Activated gamma-delta T cell (primary cell): ENCODE data around the gene DENND2C.
A peak's percentile ranks its signal among the peaks of the same experiment; 100 is the strongest.

Source experiments
- DNase-seq: peaks from one replicate; lab custom pipeline; 2025; lab: John Stamatoyannopoulos, UW

DENND2C gene

DNA sequence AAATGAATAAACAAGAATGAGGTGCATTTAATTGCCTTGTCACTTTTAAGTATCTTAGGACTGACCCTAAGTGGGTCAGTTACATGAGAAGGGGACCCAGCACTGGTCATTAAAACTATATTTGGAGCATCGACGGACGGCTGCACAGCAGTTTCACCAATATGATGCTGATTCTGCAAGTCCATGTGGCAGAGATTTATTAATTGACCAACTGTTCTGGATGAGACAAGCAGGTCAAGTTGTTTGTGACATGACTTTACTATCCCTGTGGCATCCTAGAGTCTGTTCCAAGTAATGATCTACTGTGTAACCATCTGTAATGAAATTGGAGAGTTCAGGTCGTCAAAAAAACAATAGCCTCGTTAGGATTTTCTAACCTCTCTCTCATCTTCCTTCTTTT lies 16.0 kb upstream of the DENND2C start:
- DNase-seq = no peak

DNA sequence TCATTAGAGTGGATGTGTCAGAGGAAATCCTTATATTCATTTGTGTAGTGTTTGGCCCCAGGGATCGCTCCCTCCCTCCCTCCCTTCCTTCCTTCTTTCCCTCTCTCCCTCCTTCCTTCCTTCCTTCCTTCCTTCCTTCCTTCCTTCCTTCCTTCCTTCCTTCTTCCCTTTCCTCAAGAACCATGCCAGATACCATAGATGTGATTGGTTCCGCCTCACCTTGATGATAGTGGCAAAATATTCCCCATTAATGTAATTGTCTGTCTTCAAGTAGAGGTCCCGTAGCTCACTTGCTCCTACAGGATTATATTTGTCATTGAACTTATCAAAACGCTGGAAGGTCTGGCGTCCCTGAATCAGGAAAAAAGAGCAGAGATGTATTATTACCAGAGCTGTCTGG lies 7.8 kb upstream of the DENND2C start:
- DNase-seq = no peak

DNA sequence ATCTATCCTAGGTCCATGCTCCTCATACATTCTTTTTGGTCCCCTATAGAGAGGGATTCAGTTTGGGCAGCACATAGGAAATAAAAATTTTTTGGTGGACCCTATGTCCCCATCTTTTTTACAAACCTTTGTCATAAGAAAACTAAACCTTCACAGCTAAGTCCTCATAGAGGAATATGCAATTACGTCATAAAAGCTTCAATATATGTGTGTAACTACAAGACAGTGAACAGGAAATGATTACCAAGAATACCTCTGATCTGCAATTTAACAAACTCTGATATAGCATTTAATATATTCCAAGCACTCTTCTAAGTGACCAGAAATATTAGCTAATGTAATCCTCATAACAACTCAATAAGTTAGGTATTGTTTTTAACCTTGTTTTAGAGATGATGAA lies 6.3 kb upstream of the DENND2C start:
- DNase-seq = no peak

DNA sequence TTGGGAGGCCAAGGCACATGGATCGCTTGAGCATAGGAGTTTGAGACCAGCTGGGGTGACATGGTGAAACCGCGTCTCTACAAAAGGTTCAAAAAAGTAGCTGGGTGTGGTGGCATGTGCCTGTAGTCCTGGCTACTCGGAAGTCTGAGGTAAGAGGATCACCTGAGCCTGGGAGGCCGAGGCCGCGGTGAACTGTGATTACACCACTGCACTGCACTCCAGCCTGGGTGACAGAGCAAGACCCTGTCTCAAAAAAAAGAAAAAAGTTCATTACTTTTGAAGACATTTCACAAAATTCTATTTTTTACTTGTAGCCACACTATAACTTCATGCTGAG lies 2.1 kb upstream of the DENND2C start:
- DNase-seq = no peak

DNA sequence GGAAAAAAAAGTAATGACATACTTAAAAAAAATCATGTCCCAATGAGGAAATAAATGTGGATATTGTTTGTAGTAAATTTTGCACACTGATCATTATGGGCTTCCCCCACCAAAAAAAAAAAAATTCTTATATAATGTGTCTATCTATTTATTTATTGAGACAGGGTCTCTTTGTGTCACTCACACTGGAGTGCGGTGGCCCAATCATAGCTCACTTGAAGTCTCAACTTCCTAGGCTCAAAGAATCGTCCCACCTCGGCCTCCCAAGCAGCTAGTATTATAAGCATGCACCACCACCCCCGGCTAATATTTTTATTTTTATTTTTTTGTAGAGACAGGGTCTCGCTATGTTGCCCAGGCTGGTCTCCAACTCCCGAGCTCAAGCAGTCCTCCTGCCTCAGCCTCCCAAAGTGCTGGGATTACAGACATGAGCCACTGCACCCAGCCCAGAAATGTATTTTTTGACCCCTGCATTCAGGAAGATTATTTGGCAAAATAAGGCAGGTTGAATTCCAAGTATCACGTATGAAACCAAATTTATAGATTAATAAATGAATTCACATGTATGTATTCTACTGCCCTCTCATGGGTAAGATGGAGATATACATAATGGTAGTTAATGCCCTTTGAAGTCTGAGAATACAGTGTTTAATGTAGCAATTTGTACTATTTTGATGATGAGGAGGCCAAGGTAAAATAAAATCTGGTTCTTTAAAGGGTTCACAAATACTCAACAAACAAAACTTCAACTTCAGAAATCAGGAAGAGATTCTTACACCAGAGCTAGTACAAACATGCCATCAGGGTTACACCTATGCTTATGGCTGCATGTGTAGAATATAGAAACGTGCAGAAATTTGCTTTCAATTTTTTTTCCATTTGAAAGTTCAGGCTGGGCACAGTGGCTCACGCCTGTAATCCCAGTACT lies 1.4 kb upstream of the DENND2C start:
- no peak for DNase-seq

DNA sequence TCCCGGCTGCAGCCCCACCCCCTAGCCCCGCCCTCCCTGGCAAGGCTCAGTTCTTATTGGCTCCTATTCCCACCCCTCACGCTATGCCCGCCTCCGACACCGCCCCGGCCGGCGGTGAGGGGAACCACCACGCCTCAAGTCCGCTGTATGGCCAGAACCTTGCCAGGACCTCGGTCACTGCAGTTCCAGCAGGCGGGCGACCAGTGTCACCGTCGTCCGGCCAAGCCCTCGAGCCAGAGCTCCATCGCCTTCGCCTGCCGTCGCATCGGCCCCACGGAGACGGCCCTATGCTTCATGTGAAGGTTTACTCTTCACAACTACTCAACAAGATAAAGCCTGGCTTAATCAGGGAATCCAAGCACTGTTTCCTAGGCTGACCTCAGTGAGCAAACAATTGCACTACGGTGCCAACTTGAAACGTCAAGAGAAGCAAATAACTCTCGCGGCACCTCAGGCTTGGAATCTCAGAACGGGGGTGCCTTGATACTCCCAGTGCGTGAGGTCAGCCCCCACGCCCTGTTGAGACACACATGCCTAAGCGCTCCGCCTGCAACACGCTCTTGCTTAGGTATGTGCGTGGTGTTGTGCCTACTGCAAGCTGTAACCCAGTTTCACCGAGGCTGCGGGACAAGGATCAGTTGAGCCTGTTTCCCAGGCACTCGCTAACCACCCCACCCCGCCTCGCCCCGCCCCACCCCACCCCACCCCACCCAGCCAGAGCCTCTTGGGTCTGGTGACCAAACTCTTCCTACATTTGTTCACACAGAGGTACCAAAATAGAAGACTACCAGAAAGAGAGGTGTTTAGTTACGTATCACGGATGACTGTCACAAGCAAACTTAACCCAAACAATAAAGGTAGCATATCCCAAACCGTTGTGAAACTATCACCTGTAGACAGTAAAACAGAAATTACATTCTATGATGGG lies 498 bp upstream of the DENND2C start:
- DNase-seq = peak; percentile 71

DNA sequence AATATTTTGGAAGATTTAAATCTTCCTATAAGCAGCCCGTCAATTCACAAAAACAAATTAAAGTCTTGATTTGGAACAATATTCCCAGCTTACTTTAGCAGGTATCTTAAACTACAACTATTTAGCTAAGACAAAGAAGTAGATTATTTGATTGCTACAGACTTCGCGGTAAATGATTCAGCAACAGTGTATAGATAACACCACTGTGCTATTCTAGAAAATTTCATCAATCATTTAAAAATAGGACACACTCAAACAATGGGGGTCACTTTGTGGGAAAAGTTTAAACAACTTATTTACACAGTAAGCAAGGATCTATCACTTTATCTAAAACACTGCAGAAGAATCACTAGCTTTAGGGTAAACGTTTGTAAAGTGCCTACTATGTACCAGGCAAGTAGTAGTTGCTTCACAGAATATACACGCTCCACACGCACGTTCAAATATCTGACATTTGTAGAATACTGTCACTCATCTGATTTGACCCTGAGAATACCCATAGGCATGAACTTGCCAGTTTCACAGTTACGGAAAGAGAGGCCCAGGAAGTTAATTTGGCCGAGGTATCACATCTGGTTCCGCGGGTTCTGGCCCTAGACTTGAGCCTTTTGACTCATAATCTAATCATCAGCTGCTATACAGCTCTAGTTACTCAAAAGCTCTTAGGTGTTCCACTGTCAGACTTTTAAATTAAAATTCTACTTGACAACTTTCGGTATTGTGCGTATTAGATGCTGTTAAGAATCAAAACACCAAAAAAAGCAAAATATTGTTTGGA lies 876 bp downstream of the DENND2C start:
- no peak for DNase-seq

DNA sequence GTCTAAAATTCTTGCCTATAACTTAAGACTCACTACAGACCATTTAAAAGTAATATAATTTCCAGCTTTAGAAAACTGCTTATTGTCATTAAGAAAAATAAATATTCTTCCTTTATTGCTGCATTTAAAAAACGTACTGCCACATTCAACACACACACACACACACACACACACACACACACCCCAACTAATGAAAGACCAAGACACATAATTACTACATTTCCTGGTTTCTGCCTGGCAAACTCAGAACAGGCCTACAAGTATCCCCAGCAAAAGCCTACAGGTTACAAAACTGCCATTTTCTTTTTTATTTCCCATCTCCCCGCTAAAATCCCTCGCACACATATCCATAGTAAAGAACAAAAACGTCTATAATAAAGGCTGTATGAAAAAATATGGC lies 1.5 kb downstream of the DENND2C start:
- DNase-seq = no peak

DNA sequence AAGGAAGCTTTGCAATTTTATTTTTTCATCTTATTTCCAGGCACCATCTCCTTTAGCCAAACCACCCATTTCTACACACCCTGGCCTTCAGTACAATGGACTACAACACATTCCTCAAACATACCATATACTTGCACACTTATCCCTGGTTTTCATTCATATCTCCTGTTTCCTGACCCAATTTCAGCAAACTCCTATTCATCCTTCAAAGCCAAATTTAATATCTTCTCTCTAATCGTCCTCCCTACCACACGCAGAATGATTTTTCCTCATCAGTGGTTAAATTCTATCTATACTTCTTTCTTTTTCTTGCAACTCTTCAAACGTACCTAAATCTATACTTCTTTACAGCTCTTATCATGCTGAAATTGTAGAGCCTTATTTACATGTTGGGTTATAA lies 2.9 kb downstream of the DENND2C start:
- no peak for DNase-seq

DNA sequence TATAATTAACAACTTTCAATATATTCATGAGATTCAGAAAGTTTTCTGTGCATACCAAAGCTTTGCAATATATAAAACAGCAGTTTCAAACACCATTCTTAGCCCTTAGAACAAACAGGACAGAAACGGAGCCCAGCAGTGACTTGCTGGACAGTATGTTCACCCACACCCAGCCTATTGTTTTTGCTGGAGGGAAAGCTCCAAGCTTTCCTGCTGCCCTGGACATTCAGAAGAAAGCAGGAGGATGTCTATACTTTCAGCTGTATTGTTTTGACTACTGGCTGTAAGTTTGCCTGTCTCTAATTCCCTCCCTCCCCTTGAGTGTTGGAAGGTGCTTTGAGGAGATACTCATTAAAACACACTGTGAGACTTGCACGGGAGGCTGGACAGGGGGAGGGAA lies 9.6 kb downstream of the DENND2C start:
- no peak for DNase-seq

DNA sequence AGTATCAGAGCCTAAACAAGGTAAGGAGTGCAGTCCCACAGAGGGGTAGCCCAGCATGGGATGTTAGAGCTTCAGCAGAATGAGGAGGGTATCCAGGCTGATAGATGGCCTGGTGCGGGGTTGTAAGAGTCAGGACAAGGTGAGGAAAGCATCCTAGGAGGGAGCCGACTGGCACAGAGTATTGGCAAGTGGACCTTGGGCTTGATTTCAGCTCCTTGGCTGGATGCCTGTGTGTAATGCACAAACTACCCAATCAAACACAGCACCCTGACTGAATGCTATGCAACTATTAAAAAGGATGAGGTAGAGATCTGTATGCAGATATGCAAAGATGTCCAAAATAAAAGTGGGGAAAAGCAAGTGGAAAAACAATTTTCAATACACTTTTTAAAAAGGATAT lies 18.0 kb downstream of the DENND2C start:
- no peak for DNase-seq

DNA sequence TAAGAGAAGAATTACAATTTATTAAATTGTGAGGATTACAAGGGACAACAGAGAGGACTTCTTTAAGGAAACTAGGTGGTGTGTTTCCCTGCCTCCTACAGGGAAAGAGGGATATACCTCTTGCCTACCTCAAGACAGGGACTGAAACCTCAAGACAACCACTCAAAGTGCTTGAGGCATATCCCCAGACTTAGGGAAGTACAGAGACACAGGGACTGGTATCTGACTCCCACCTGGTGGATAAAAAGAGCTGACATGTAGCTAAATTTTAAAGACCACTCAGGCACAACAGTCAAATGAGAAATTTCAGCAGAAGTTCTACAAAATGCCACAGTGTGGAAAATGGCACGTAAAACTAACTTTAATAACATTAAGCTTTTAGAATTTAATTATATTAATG lies 21.3 kb downstream of the DENND2C start:
- no peak for DNase-seq

DNA sequence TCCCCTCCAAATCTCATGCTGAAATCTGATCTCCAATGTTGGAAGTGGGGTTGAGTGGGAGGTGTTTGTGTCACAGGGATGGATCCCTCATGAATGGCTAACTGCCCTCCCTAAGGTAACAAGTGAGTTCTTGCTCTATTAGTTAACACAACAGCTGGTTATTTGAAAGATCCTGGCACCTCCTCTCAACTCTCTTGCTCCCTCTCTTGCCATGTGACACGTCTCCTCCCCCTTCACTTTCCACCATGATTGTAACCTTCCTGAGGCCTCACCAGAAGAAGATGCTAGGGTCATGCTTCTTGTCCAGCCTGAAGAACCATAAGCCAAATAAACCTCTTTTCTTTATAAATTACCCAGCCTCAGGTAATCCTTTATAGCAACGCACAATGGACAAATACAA lies 28.5 kb downstream of the DENND2C start:
- no peak for DNase-seq

DNA sequence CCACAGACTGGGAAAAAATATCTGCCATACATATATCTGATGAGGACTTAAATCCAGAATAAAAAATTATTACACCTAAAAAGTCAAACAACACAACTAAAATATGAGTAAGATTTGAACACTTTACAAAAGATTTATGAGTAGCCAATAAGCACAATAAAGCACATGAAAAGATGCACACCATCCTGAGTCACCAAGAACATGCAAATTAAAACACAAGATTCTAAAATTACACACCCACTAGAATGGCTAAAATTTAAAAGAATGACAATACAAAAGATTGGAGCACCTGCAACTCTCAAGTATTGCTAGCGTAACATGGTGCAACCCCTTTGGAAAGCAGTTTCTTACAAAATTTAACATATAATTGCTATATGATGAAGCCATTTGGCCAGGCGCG lies 30.9 kb downstream of the DENND2C start:
- no peak for DNase-seq

DNA sequence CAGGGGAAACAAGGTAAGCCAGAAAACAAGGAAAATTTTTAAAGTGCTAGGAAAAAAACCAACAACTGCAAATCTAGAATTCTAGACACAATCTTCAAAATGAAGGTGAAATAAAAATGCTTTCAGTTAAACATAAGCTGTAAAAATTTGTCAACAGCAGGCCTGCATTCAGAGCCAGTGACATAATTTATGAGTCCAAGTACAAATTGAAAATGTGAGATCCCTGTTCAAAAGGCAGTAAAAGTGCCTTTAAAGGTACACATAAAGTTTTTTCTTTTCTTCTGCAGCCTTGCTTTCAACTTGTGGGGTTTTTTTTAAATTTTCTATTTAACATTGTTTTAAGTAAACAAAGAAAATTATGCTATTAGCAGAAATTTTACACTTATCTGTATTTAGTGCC lies 37.4 kb downstream of the DENND2C start:
- no peak for DNase-seq

DNA sequence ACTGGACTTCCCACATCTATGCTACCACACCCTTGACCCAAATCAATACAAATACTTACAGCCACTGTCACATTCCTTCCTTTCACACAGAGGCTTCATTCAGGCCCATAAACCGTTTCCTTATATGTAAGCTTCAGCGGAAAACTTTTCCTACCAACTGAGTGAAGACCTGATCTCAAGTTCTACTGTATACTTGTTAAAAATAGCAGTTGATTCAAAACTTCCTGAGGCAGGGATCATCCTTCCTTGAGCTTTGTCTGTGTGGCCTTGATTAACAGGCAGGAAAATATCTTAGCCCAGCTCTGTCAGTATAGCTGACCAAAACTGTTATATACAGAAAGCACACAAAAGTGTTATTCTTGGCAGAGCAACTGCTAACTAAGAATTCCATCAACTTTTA lies 42.7 kb downstream of the DENND2C start:
- DNase-seq = no peak

DNA sequence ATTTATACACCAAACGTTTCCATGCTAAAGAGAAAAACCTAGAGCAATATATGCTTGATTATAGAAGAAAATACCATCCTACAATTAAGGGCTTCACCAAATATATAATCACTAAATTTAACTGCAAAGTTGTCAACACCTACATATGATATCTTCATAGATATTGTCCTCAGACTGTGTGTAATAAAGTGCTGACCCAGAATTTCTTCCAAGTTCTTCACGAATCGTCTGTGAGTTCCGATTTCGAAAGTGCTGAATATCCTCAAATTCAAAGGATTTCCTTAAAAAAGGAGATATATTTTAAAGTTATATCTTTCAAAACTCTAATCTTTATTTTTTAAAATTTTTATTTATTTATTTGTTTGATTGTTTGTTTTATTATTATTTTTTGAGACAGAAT lies 46.5 kb downstream of the DENND2C start:
- no peak for DNase-seq

DNA sequence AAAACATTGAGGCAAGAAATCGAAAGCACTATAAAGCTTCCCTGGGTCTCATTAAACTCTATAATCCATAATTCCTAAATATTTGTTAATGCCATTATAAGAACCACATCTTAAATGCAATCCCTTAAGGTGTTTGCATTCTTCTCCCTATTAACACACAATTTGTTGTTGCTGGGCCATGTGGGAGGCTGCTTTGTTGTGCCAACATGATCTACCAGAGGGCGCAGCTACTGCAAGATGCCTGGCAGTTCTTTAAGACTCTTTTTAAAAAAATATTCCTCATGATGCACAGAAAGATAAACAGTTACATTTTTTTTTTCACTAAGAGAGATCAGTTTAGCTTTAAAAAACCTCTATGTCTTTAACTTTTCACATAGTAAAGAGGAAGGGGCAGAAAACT lies 49.4 kb downstream of the DENND2C start:
- DNase-seq = no peak

DNA sequence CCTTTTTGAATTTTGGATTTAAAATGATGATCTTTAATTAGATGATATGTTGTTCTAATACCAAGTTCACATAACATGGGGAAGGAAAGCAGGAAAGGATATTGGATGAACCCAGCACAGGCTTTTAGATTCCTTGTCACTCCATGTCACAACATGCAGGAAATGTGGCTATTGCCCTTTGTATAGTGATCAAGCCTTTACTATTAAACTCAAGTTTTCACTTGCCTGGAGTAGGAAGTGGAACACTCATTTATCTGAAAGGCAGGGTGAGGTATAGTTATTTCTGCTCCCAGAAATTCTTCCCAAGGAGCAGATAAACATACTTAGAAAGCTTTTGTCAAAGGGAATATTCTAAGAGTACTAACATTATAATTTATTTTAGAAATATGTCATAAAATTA lies 51.2 kb downstream of the DENND2C start:
- DNase-seq = no peak

DNA sequence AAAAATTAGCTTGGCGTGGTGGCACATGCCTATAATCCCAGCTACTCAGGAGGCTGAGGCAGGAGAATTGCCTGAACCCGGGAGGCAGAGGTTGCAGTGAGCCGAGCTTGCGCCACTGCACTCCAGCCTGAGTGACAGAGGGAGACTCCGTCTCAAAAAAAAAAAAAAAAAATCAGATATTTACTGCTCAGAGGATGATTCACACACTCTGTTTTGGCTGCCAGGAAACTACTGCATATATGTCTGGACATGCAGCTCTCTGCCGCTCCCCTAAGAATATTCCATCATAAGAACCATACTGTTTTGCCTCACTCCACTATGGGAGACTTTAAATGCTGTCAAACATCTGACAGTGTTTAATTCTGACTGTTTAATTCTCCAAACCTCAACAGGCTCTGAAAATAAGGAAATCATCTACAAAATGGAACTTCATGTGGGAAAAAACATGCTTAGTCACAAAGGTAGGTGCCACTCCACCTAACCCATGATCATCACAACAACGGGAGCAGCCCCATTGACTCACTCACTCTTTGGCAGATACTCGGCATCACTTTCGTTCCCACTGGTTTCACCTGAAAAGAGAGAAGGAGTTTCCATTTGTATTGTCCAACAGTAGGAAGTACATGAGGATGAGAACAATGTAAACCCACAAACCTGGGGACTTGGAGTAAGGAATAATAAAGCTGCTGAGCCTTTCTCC lies 59.2 kb downstream of the DENND2C start:
- DNase-seq = no peak

DNA sequence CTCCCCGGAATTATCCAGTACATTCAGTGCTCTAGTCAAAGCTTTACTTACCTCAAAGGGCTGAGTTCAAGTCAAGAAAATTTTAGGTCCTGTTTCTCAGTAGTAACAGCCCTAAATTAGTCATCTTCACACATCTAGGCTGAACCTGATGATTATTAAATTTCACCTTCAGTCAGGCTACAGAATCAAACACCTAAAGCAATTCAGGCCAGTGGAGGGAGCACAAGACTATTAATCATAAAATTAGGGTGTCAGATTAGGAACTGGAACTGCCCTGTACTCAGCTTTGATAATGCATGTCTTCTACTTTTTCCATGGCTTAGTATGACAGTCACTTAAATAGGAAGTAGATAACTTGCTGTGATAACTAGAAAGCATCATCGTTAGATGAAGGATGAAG lies 60.0 kb downstream of the DENND2C start:
- no peak for DNase-seq

DNA sequence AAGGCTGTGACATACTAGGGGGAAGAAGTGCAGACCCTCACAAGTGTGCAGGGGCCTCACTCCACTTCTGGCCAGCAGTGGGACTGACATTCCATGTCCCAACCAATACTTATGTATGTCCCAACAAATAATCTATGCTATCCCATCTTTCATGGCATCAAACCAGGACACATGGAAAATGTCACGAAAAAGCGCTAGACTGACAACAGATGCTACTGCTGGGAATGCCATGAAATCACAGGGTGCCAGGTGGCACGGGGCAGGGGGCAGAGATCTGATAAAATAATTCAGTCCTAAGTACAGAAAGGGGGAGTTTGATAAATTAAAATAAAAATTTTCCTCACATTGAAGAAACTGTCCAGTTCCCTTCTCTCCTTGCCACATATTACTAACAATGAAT lies 60.8 kb downstream of the DENND2C start:
- no peak for DNase-seq
